CD14-positive monocyte (primary cell): ENCODE data around the gene FHL3. TPM values are rescaled to one million over a fixed set of nuclear protein-coding genes. Genes with fewer than 3 reads are reported as not detected.
A peak's percentile ranks its signal among the peaks of the same experiment; 100 is the strongest.

Experiments
- DNase-seq, 3 donors: peaks; one replicate each; pipeline ENCODE4 v3.0.0-alpha.2; 2011 to 2022
- H2AFZ ChIP-seq: 2 replicates; pipeline ENCODE4 v1.6.0; 2012; ENCODE audit warnings: mild to moderate bottlenecking, low read depth, low read length, inconsistent platforms; ENCODE audit not compliant: insufficient read depth, poor library complexity, severe bottlenecking
- H3K27ac ChIP-seq, 2 donors: 1 replicate in 1 of 2; 2 replicates in 1 of 2; pipeline ENCODE4 v1.5.1; 2012 to 2013; ENCODE audit warnings: low read length in 2 of 2, control low read depth in 1 of 2, inconsistent platforms in 1 of 2, low read depth in 1 of 2, mild to moderate bottlenecking in 1 of 2
- H3K27me3 ChIP-seq, 2 donors: one replicate each; pipeline versions ENCODE4 v1.6.0 to v1.6.1; 2011 to 2013; ENCODE audit warnings: low read length in 2 of 2; ENCODE audit not compliant: control insufficient read depth in 2 of 2, insufficient read depth in 2 of 2
- H3K36me3 ChIP-seq, 2 donors: replicated peaks in 1 of 2; 1 replicate in 1 of 2; 2 replicates in 1 of 2; pipeline versions ENCODE4 v1.5.1 to v1.6.1; 2012 to 2013; ENCODE audit warnings: low read length in 2 of 2, control low read depth in 1 of 2, inconsistent platforms in 1 of 2, mild to moderate bottlenecking in 1 of 2; ENCODE audit not compliant: insufficient read depth in 2 of 2, control insufficient read depth in 1 of 2
- H3K4me1 ChIP-seq, 2 donors: 1 replicate in 1 of 2; 2 replicates in 1 of 2; pipeline versions ENCODE4 v1.5.1 to v1.6.1; 2012 to 2013; ENCODE audit warnings: low read length in 2 of 2, control low read depth in 1 of 2, inconsistent platforms in 1 of 2, mild to moderate bottlenecking in 1 of 2, moderate library complexity in 1 of 2; ENCODE audit not compliant: insufficient read depth in 2 of 2, control insufficient read depth in 1 of 2
- H3K4me2 ChIP-seq: replicated peaks from 2 replicates; pipeline ENCODE3; 2012; ENCODE audit warnings: low read length, moderate library complexity, mild to moderate bottlenecking; ENCODE audit not compliant: poor library complexity, severe bottlenecking; ENCODE audit errors: extremely low read depth
- H3K4me3 ChIP-seq, 3 experiments: fragments of 200-600 bp in 1 of 3; sonication (generic) in 1 of 3; replicated peaks in 1 of 3; 1 replicate in 2 of 3; 2 replicates in 1 of 3; pipeline ENCODE4 v1.5.1; 2011 to 2013; ENCODE audit warnings: low read length in 3 of 3, mild to moderate bottlenecking in 3 of 3, control low read depth in 2 of 3, low read depth in 2 of 3, inconsistent platforms in 1 of 3, moderate library complexity in 1 of 3
- H3K79me2 ChIP-seq: 2 replicates; pipeline ENCODE4 v1.6.0; 2012; ENCODE audit warnings: mild to moderate bottlenecking, control low read depth, inconsistent platforms, low read length, moderate library complexity; ENCODE audit not compliant: insufficient read depth
- H3K9ac ChIP-seq: 2 replicates; pipeline ENCODE4 v1.6.0; 2017; ENCODE audit warnings: low read length, mild to moderate bottlenecking; ENCODE audit not compliant: insufficient read depth, poor library complexity, severe bottlenecking
- H3K9me3 ChIP-seq, 2 donors: replicated peaks in 1 of 2; 1 replicate in 1 of 2; 2 replicates in 1 of 2; pipeline versions ENCODE4 v1.5.1 to v1.6.1; 2012 to 2013; ENCODE audit warnings: low read length in 2 of 2, control low read depth in 1 of 2; ENCODE audit not compliant: control insufficient read depth in 1 of 2, insufficient read depth in 1 of 2
- H4K20me1 ChIP-seq: 2 replicates; pipeline ENCODE4 v1.6.0; 2012; ENCODE audit warnings: mild to moderate bottlenecking, low read length, control low read depth, moderate library complexity; ENCODE audit not compliant: insufficient read depth
- H3K27ac Mint-ChIP-seq, 7 donors: one replicate each; pipeline ENCODE4 v1.8.0; 2020; ENCODE audit warnings: mild to moderate bottlenecking in 7 of 7, mixed read lengths in 7 of 7, moderate library complexity in 6 of 7, inconsistent platforms in 2 of 7
- H3K27me3 Mint-ChIP-seq, 3 donors: one replicate each; pipeline ENCODE4 v1.8.0; 2021 to 2022; ENCODE audit warnings: low read depth in 3 of 3, mild to moderate bottlenecking in 3 of 3, mixed read lengths in 3 of 3, moderate library complexity in 3 of 3, inconsistent platforms in 1 of 3
- H3K36me3 Mint-ChIP-seq, 2 donors: one replicate each; pipeline ENCODE4 v1.8.0; 2020; ENCODE audit warnings: mixed read lengths in 2 of 2, inconsistent platforms in 1 of 2, mild to moderate bottlenecking in 1 of 2
- H3K4me1 Mint-ChIP-seq: one replicate; pipeline ENCODE4 v1.8.0; 2020; ENCODE audit warnings: mild to moderate bottlenecking, mixed read lengths
- H3K4me3 Mint-ChIP-seq, 2 donors: one replicate each; pipeline ENCODE4 v1.8.0; 2020; ENCODE audit warnings: mild to moderate bottlenecking in 2 of 2, mixed read lengths in 2 of 2, moderate library complexity in 1 of 2
- H3K9me3 Mint-ChIP-seq, 7 donors: one replicate each; pipeline ENCODE4 v1.8.0; 2020 to 2022; ENCODE audit warnings: mixed read lengths in 7 of 7, mild to moderate bottlenecking in 6 of 7, moderate library complexity in 6 of 7, inconsistent platforms in 2 of 7
- WGBS: methylation state at CpG from one replicate; pipeline ENCODE4 v1.1.5; 2013; ENCODE audit warnings: missing lambda C conversion rate; ENCODE audit not compliant: insufficient coverage; 5-methylcytosine and 5-hydroxymethylcytosine counted together
- intact Hi-C, 2 donors: fragments of 100-400 bp; cut with micrococcal nuclease; formaldehyde crosslinking; loops; one replicate each; pipeline versions ENCODE4 v1.15.0 to v1.15.1; 2023
- polyA plus RNA-seq, 3 donors: library from polyadenylated mRNA; depleted of rRNA in 1 of 3; unstranded in 2 of 3; stranded (reverse) in 1 of 3; fragments of 300-500 nt in 2 of 3; fragments of >200 nt in 1 of 3; fragmentation: Illumina TruSeq in 2 of 3; gene quantifications; 1 replicate in 2 of 3; 2 replicates in 1 of 3; pipeline ENCODE4 v1.2.3, GENCODE V29; 2012 to 2021
- TF ChIP-seq, protein P1 (sequence below): fragments of 200-600 bp; IDR thresholded peaks from one replicate; pipeline ENCODE4 v1.8.0; 2022; ENCODE audit warnings: antibody characterized with exemption, mild to moderate bottlenecking

Gene FHL3
- polyA plus RNA-seq, 3 donors, result 24.7 to 32.3 (median 26.1) TPM

- Histone ChIP-seq H3K27me3 (no peaks in the 10 kb centered on the region), H3K9ac (peak overlapping the region; percentile 67), H3K79me2 (peaks cover 16% of the 10 kb centered on the region), H3K4me3 (peak overlapping the region; percentile 48 to 91 (median 84)), H3K27ac (peak overlapping the region; percentile 63 to 83), H3K4me2 (peak overlapping the region; percentile 78), H2AFZ (peak overlapping the region; percentile 87), H3K36me3 (peaks cover 27 to 36% of the 10 kb centered on the region in 2 donors), H4K20me1 (peaks cover 5% of the 10 kb centered on the region), H3K4me1 (peaks cover 16 to 23% of the 10 kb centered on the region in 2 donors), H3K9me3 (no peaks in the 10 kb centered on the region)
- Mint-ChIP-seq H3K27me3 (peaks cover 0 to 3% (median 1%) of the 10 kb centered on the region in 3 donors), H3K4me1 (peaks cover 20% of the 10 kb centered on the region), H3K27ac (peak overlapping the region; percentile 86 to 96 (median 93)), H3K36me3 (peaks cover 31 to 35% of the 10 kb centered on the region in 2 donors), H3K4me3 (peak overlapping the region; percentile 94 to 99), H3K9me3 (no peaks in the 10 kb centered on the region)
- under 1% methylated on average over 30 of the region's 30 CpGs for WGBS
- intact Hi-C loops, result loop anchor here in 1 of 2 donors (10.0 kb wide), 1 partner anchor 185 kb away; the partner anchor contains the start of genes C1orf122 and YRDC
- DNase-seq, result peak; percentile 57 to 85 (median 76)
- TF ChIP-seq, protein P1, sequence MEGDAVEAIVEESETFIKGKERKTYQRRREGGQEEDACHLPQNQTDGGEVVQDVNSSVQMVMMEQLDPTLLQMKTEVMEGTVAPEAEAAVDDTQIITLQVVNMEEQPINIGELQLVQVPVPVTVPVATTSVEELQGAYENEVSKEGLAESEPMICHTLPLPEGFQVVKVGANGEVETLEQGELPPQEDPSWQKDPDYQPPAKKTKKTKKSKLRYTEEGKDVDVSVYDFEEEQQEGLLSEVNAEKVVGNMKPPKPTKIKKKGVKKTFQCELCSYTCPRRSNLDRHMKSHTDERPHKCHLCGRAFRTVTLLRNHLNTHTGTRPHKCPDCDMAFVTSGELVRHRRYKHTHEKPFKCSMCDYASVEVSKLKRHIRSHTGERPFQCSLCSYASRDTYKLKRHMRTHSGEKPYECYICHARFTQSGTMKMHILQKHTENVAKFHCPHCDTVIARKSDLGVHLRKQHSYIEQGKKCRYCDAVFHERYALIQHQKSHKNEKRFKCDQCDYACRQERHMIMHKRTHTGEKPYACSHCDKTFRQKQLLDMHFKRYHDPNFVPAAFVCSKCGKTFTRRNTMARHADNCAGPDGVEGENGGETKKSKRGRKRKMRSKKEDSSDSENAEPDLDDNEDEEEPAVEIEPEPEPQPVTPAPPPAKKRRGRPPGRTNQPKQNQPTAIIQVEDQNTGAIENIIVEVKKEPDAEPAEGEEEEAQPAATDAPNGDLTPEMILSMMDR, result no peak
Measured at GRCh38 chr1:37989361-37989930, 15.9 kb downstream of the FHL3 start.

- no peak overlapping the region for H2AFZ ChIP-seq
- no peak overlapping the region for H3K27ac Mint-ChIP-seq
- no peak overlapping the region for H3K27ac ChIP-seq
- no peaks in the 10 kb centered on the region for H3K9me3 ChIP-seq
- no peak for DNase-seq
- peaks cover 0 to 3% (median 1%) of the 10 kb centered on the region in 3 donors for H3K27me3 Mint-ChIP-seq
- H3K27me3 ChIP-seq, result no peaks in the 10 kb centered on the region
- peaks cover 16 to 22% of the 10 kb centered on the region in 2 donors for H3K4me1 ChIP-seq
- no peak overlapping the region for H3K4me3 Mint-ChIP-seq
- H3K4me3 ChIP-seq, result no peak overlapping the region
- TF ChIP-seq, protein P1, result no peak
- no CpG with 5 or more reads among the region's 1 CpG for whole genome bisulfite sequencing
- H3K9ac ChIP-seq, result no peak overlapping the region
- intact Hi-C loops, result loop anchor here in 1 of 2 donors (10.0 kb wide), 1 partner anchor 183 kb away; the partner anchor contains the start of genes C1orf122 and YRDC
- H3K9me3 Mint-ChIP-seq, result no peaks in the 10 kb centered on the region
- H3K36me3 Mint-ChIP-seq, result peaks cover 37 to 47% of the 10 kb centered on the region in 2 donors
- H3K4me1 Mint-ChIP-seq, result peaks cover 18% of the 10 kb centered on the region
- H3K4me2 ChIP-seq, result no peak overlapping the region
- peaks cover 16% of the 10 kb centered on the region for H3K79me2 ChIP-seq
- H4K20me1 ChIP-seq, result peaks cover 5% of the 10 kb centered on the region
- peaks cover 43 to 52% of the 10 kb centered on the region in 2 donors for H3K36me3 ChIP-seq
Measured at GRCh38 chr1:37987679-37988078, 17.6 kb downstream of the FHL3 start.
